ENCODE measurements around the gene ELAVL1. TPM values are rescaled to one million over a fixed set of nuclear protein-coding genes. Genes with fewer than 3 reads are reported as not detected.
"Not testable (repeated sequence)": the region's sequence is repeated elsewhere in the genome, so short reads cannot be mapped to it uniquely, and the experiment has no call there.

The ELAVL1 gene
- total RNA-seq, 1 donor from 2014 or later, result 67.9 TPM

GRCh38 chr19:7961920-7962626 lies 43.4 kb downstream of the ELAVL1 start:
- TF ChIP-seq CTCF (IDR thresholded peaks at IDR 0.05), result no peak
- H3K27me3 Mint-ChIP-seq (ENCODE audit: low read depth), result no peaks in the 10 kb centered on the region
- no peak overlapping the region for H3K27ac Mint-ChIP-seq (ENCODE audit: unreplicated experiment)
- no peaks in the 10 kb centered on the region for H3K4me1 Mint-ChIP-seq (ENCODE audit: low read depth)
- H3K9me3 Mint-ChIP-seq (ENCODE audit: low read depth), result no peaks in the 10 kb centered on the region
- no peak overlapping the region for H3K4me3 Mint-ChIP-seq (ENCODE audit: unreplicated experiment)
- H3K36me3 Mint-ChIP-seq (ENCODE audit: low read depth), result peaks cover 18% of the 10 kb centered on the region
- DNase-seq (ENCODE audit: low spot score), result no peak

GRCh38 chr19:7961082-7961481 lies 44.4 kb downstream of the ELAVL1 start:
- H3K4me1 Mint-ChIP-seq (ENCODE audit: low read depth); H3K27ac Mint-ChIP-seq (ENCODE audit: unreplicated experiment): not testable (repeated sequence)
- H3K36me3 Mint-ChIP-seq (ENCODE audit: low read depth), result peaks cover 14% of the 10 kb centered on the region

DNA sequence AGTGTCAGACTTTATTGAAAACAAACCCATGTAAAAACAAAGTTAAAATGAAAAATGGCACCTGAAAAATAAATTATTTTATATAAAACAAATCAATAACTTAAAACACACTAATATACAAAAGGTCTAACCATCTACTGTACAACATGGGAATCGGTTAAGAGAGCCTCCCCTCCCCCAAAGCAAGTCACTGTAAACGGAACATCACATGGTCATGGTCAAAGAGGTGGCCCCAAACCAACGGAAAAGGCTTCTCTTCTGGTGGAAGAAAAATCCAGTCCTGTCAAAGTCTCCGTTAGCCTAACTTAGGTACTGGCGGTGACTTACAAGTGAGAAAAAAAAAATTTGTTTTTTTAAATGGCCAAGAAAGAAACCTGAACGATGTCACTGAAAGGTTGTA lies 46.2 kb downstream of the ELAVL1 start:
- no peak for DNase-seq (ENCODE audit: low spot score)
- H3K27me3 Mint-ChIP-seq (ENCODE audit: low read depth), result no peaks in the 10 kb centered on the region
- no peaks in the 10 kb centered on the region for H3K4me1 Mint-ChIP-seq (ENCODE audit: low read depth)
- H3K4me3 Mint-ChIP-seq (ENCODE audit: unreplicated experiment), result no peak overlapping the region
- H3K27ac Mint-ChIP-seq (ENCODE audit: unreplicated experiment), result no peak overlapping the region
- TF ChIP-seq CTCF (IDR thresholded peaks at IDR 0.05), result no peak
- peaks cover 9% of the 10 kb centered on the region for H3K36me3 Mint-ChIP-seq (ENCODE audit: low read depth)
- H3K9me3 Mint-ChIP-seq (ENCODE audit: low read depth), result no peaks in the 10 kb centered on the region

More at GRCh38 chr19:7961082-7961481, 44.4 kb downstream of the ELAVL1 start:
- H3K27me3 Mint-ChIP-seq (ENCODE audit: low read depth); H3K9me3 Mint-ChIP-seq (ENCODE audit: low read depth); H3K4me3 Mint-ChIP-seq (ENCODE audit: unreplicated experiment); DNase-seq (ENCODE audit: low spot score): not testable (repeated sequence)

DNA sequence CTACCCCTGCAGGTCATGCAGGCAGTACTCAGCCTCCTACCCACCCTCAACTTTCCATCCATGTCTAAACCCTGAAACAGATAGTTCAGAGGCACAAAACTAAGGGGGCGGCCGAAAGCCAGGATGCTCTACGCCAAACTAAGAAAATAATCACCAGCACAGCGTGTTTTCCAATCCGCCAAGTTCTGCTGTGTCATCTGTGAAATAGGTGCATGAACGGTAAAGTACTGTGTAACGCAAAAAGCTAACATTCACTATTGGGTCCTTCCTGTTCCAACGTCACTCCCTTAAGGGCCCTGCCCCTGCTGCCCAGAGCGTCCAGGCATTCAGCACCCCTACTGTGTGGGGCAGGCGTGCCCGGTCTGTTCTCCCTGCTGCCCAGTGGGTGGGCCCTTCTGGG lies 49.7 kb downstream of the ELAVL1 start:
- peaks cover 7% of the 10 kb centered on the region for H3K4me1 Mint-ChIP-seq (ENCODE audit: low read depth)
- DNase-seq (ENCODE audit: low spot score), result no peak
- no peaks in the 10 kb centered on the region for H3K9me3 Mint-ChIP-seq (ENCODE audit: low read depth)
- no peaks in the 10 kb centered on the region for H3K27me3 Mint-ChIP-seq (ENCODE audit: low read depth)
- H3K36me3 Mint-ChIP-seq (ENCODE audit: low read depth), result peaks cover 3% of the 10 kb centered on the region
- no peak for TF ChIP-seq CTCF (IDR thresholded peaks at IDR 0.05)
- no peak overlapping the region for H3K4me3 Mint-ChIP-seq (ENCODE audit: unreplicated experiment)
- no peak overlapping the region for H3K27ac Mint-ChIP-seq (ENCODE audit: unreplicated experiment)

GRCh38 chr19:7953576-7953975 lies 51.9 kb downstream of the ELAVL1 start:
- H3K4me1 Mint-ChIP-seq (ENCODE audit: low read depth), result peaks cover 7% of the 10 kb centered on the region
- no peak for TF ChIP-seq CTCF (IDR thresholded peaks at IDR 0.05)
- no peak overlapping the region for H3K27ac Mint-ChIP-seq (ENCODE audit: unreplicated experiment)
- no peaks in the 10 kb centered on the region for H3K9me3 Mint-ChIP-seq (ENCODE audit: low read depth)
- no peak for DNase-seq (ENCODE audit: low spot score)
- peaks cover 3% of the 10 kb centered on the region for H3K36me3 Mint-ChIP-seq (ENCODE audit: low read depth)
- no peaks in the 10 kb centered on the region for H3K27me3 Mint-ChIP-seq (ENCODE audit: low read depth)
- H3K4me3 Mint-ChIP-seq (ENCODE audit: unreplicated experiment), result no peak overlapping the region

DNA sequence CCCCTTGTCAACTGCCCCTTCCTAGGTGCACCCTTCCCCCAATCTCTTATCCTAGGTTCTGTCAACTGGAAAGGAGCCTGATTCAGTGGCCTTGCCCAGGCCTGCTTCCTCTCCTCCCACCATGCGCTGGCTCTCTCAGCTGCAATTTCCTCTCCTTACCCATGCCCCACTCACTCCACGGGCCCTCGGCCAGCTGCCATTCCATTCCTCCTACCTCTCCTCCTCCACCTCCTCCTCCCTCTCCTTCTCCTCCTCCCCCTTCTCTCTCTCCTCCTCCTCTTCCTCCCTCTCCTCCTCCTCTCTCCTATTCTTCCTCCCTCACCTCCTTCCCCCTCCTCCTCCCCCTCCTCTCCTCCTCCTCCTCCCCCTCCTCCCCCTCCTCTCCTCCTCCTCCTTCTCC lies 52.4 kb downstream of the ELAVL1 start:
- H3K36me3 Mint-ChIP-seq (ENCODE audit: low read depth), result peaks cover 3% of the 10 kb centered on the region
- peaks cover 7% of the 10 kb centered on the region for H3K4me1 Mint-ChIP-seq (ENCODE audit: low read depth)
- no peak overlapping the region for H3K27ac Mint-ChIP-seq (ENCODE audit: unreplicated experiment)
- no peaks in the 10 kb centered on the region for H3K9me3 Mint-ChIP-seq (ENCODE audit: low read depth)
- H3K4me3 Mint-ChIP-seq (ENCODE audit: unreplicated experiment), result no peak overlapping the region
- no peaks in the 10 kb centered on the region for H3K27me3 Mint-ChIP-seq (ENCODE audit: low read depth)
- no peak for DNase-seq (ENCODE audit: low spot score)
- TF ChIP-seq CTCF (IDR thresholded peaks at IDR 0.05), result no peak

Data from chondrocyte (in vitro differentiated cells).